HG03571 (cell line): Measurements from ENCODE around the gene ANXA5.
A peak's percentile ranks its signal among the peaks of the same experiment; 100 is the strongest.

ENCODE experiments used
- ATAC-seq: cut with Tn5 transposase; IDR thresholded peaks from one replicate; pipeline ENCODE4 v1.9.1; 2021; ENCODE audit not compliant: unreplicated experiment

The ANXA5 gene

GRCh38 chr4:121712001-121712651 is 15.3 kb upstream of the ANXA5 start:
- ATAC-seq: no peak

- peak; percentile 86 for ATAC-seq
These were observed 14.7 kb upstream of the ANXA5 start for GRCh38 chr4:121711263-121712000.

- no peak for ATAC-seq
These were observed 13.1 kb upstream of the ANXA5 start for GRCh38 chr4:121709766-121710405.

GRCh38 chr4:121707344-121707743 is 10.6 kb upstream of the ANXA5 start:
- ATAC-seq: no peak

GRCh38 chr4:121706595-121707021 is 9.8 kb upstream of the ANXA5 start:
- no peak for ATAC-seq

GRCh38 chr4:121705521-121705920 is 8.7 kb upstream of the ANXA5 start:
- no peak for ATAC-seq

- ATAC-seq: no peak
These were observed 5.4 kb upstream of the ANXA5 start for GRCh38 chr4:121702136-121702535.

- ATAC-seq: no peak
These were observed 4.5 kb upstream of the ANXA5 start for GRCh38 chr4:121701263-121701662.

GRCh38 chr4:121698236-121698671 is 1.5 kb upstream of the ANXA5 start:
- no peak for ATAC-seq

- ATAC-seq: no peak
These were observed 784 bp upstream of the ANXA5 start for GRCh38 chr4:121697564-121697963.

- peak; percentile 25 for ATAC-seq
These were observed 605 bp downstream of the ANXA5 start for GRCh38 chr4:121696170-121696580.

- no peak for ATAC-seq
These were observed 2.9 kb downstream of the ANXA5 start for GRCh38 chr4:121693886-121694285.

- no peak for ATAC-seq
These were observed 3.3 kb downstream of the ANXA5 start for GRCh38 chr4:121693450-121693849.

- no peak for ATAC-seq
These were observed 4.5 kb downstream of the ANXA5 start for GRCh38 chr4:121692261-121692660.

- no peak for ATAC-seq
These were observed 6.8 kb downstream of the ANXA5 start for GRCh38 chr4:121690001-121690400.

- ATAC-seq: no peak
These were observed 8.1 kb downstream of the ANXA5 start for GRCh38 chr4:121688701-121689100.

GRCh38 chr4:121688261-121688660 is 8.5 kb downstream of the ANXA5 start:
- ATAC-seq: no peak

- ATAC-seq: no peak
These were observed 10.5 kb downstream of the ANXA5 start for GRCh38 chr4:121686255-121686654.

GRCh38 chr4:121685257-121685656 is 11.5 kb downstream of the ANXA5 start:
- no peak for ATAC-seq

GRCh38 chr4:121684561-121684960 is 12.2 kb downstream of the ANXA5 start:
- ATAC-seq: no peak

GRCh38 chr4:121684016-121684415 is 12.8 kb downstream of the ANXA5 start:
- ATAC-seq: no peak

- no peak for ATAC-seq
These were observed 16.2 kb downstream of the ANXA5 start for GRCh38 chr4:121680571-121680970.
